ENCODE measurements around the gene PPP1R3F. TPM values are rescaled to one million over a fixed set of nuclear protein-coding genes. Genes with fewer than 3 reads are reported as not detected.

PPP1R3F gene
- total and polyA plus RNA-seq, 2 donors (not counting 1 experiment from before 2014, with no cell fraction given) = 3.7 to 10.2 TPM

DNA sequence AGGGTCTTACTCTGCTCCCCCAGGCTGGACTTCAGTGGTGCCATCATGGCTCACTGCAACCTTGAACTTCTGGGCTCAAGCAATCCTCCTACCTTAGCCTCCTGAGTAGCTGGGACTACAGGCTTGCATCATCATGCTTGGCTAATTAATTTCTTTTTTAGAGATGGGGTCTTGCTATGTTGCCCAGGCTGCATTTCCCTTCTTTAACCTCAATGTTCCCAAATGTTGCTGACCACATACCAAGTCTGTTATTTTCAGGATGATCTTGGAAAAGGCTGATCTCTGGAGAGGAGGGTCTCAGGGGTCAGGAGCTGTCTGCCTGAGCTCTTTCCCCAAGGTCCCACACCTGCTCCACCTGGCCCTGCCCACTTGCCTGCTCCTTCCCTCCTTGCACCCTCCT lies 49.5 kb upstream of the PPP1R3F start:
- H3K4me3 Mint-ChIP-seq = no peak overlapping the region
- H3K9me3 Mint-ChIP-seq (ENCODE audit: insufficient read depth) = no peaks in the 10 kb centered on the region
- no peak overlapping the region for H3K27ac ChIP-seq (ENCODE audit: low read length in 2 of 2)
- no peaks in the 10 kb centered on the region for H3K36me3 ChIP-seq (replicated peaks in 1 of 2; ENCODE audit: control extremely low read depth in 1 of 2, control insufficient read depth in 1 of 2, extremely low read depth in 1 of 2, insufficient read depth in 2 of 2, low read length in 1 of 2)
- H2AFZ ChIP-seq (ENCODE audit: insufficient read depth, low read depth, low read length, poor library complexity, severe bottlenecking) = no peak overlapping the region
- peaks cover 2% of the 10 kb centered on the region for H3K4me1 Mint-ChIP-seq
- CTCF ChIA-PET = no interaction called here
- no peaks in the 10 kb centered on the region for H3K9me3 ChIP-seq (ENCODE audit: control extremely low read depth in 1 of 3, control insufficient read depth in 2 of 3, insufficient read depth in 1 of 3, low read length in 2 of 3)
- H3K27me3 Mint-ChIP-seq = no peaks in the 10 kb centered on the region
- no peaks in the 10 kb centered on the region for H3K27me3 ChIP-seq (replicated peaks in 1 of 4; ENCODE audit: control extremely low read depth in 1 of 4, control insufficient read depth in 3 of 4, insufficient read depth in 4 of 4, low read length in 3 of 4)
- no peak overlapping the region for H3K27ac Mint-ChIP-seq
- intact Hi-C loops (cut with micrococcal nuclease) = no loop called here
- DNase-seq = no peak
- H4K20me1 ChIP-seq (ENCODE audit: control insufficient read depth, insufficient read depth, low read length, poor library complexity, severe bottlenecking) = no peaks in the 10 kb centered on the region
- H3K79me2 ChIP-seq (ENCODE audit: control insufficient read depth, insufficient read depth, low read length) = no peaks in the 10 kb centered on the region
- H3K4me1 ChIP-seq (ENCODE audit: control insufficient read depth in 2 of 2, insufficient read depth in 2 of 2, low read length in 2 of 2) = peaks cover 0 to 2% of the 10 kb centered on the region in 2 donors
- TF ChIP-seq, protein P1, sequence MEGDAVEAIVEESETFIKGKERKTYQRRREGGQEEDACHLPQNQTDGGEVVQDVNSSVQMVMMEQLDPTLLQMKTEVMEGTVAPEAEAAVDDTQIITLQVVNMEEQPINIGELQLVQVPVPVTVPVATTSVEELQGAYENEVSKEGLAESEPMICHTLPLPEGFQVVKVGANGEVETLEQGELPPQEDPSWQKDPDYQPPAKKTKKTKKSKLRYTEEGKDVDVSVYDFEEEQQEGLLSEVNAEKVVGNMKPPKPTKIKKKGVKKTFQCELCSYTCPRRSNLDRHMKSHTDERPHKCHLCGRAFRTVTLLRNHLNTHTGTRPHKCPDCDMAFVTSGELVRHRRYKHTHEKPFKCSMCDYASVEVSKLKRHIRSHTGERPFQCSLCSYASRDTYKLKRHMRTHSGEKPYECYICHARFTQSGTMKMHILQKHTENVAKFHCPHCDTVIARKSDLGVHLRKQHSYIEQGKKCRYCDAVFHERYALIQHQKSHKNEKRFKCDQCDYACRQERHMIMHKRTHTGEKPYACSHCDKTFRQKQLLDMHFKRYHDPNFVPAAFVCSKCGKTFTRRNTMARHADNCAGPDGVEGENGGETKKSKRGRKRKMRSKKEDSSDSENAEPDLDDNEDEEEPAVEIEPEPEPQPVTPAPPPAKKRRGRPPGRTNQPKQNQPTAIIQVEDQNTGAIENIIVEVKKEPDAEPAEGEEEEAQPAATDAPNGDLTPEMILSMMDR (IDR thresholded peaks at IDR 0.05) = no peak
- no peak for TF ChIP-seq EZH2 (IDR thresholded peaks at IDR 0.05; ENCODE audit: borderline replicate concordance, insufficient read depth, low read depth, low read length, poor library complexity, severe bottlenecking)
- no peak for ATAC-seq (ENCODE audit: low read depth)
- H3K9ac ChIP-seq (ENCODE audit: low read length) = no peak overlapping the region
- H3K4me2 ChIP-seq (replicated peaks; ENCODE audit: low read depth, low read length, poor library complexity, severe bottlenecking) = no peak overlapping the region
- POLR2A ChIA-PET = no interaction called here
- H3K4me3 ChIP-seq (ENCODE audit: control extremely low read depth in 1 of 5, extremely low read depth in 1 of 5, insufficient read depth in 1 of 5, low read depth in 2 of 5, low read length in 4 of 5) = no peak overlapping the region

DNA sequence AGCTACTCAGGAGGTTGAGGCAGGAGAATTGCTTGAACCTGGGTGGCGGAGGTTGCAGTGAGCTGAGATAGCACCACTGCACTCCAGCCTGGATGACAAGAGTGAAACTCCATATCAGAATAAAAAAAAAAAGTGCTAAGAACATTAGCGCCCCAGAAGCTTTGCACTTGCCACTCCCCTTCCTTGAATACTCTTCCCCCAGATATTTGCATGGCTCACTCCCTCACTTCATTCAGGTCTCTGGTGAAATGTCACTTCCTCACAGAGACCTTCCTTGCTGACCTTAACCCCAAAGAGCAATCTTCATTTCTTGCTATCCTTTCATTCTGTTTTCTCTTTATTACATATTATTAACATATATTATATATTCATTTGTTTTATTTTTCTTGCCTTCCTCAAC lies 47.7 kb upstream of the PPP1R3F start:
- no peaks in the 10 kb centered on the region for H3K36me3 ChIP-seq (replicated peaks in 1 of 2; ENCODE audit: control extremely low read depth in 1 of 2, control insufficient read depth in 1 of 2, extremely low read depth in 1 of 2, insufficient read depth in 2 of 2, low read length in 1 of 2)
- H3K4me2 ChIP-seq (replicated peaks; ENCODE audit: low read depth, low read length, poor library complexity, severe bottlenecking) = no peak overlapping the region
- no peaks in the 10 kb centered on the region for H3K79me2 ChIP-seq (ENCODE audit: control insufficient read depth, insufficient read depth, low read length)
- Mint-ChIP-seq H3K9me3 (ENCODE audit: insufficient read depth) (no peaks in the 10 kb centered on the region), H3K4me3 (no peak overlapping the region), H3K27me3 (no peaks in the 10 kb centered on the region), H3K27ac (no peak overlapping the region), H3K4me1 (peaks cover 2% of the 10 kb centered on the region)
- no peaks in the 10 kb centered on the region for H3K27me3 ChIP-seq (replicated peaks in 1 of 4; ENCODE audit: control extremely low read depth in 1 of 4, control insufficient read depth in 3 of 4, insufficient read depth in 4 of 4, low read length in 3 of 4)
- intact Hi-C loops (cut with micrococcal nuclease) = no loop called here
- no peak overlapping the region for H3K4me3 ChIP-seq (ENCODE audit: control extremely low read depth in 1 of 5, extremely low read depth in 1 of 5, insufficient read depth in 1 of 5, low read depth in 2 of 5, low read length in 4 of 5)
- H4K20me1 ChIP-seq (ENCODE audit: control insufficient read depth, insufficient read depth, low read length, poor library complexity, severe bottlenecking) = no peaks in the 10 kb centered on the region
- H3K9ac ChIP-seq (ENCODE audit: low read length) = no peak overlapping the region
- DNase-seq = no peak
- peaks cover 0 to 2% of the 10 kb centered on the region in 2 donors for H3K4me1 ChIP-seq (ENCODE audit: control insufficient read depth in 2 of 2, insufficient read depth in 2 of 2, low read length in 2 of 2)
- H2AFZ ChIP-seq (ENCODE audit: insufficient read depth, low read depth, low read length, poor library complexity, severe bottlenecking) = no peak overlapping the region
- CTCF ChIA-PET = no interaction called here
- TF ChIP-seq, protein P1 (IDR thresholded peaks at IDR 0.05) = no peak
- TF ChIP-seq EZH2 (IDR thresholded peaks at IDR 0.05; ENCODE audit: borderline replicate concordance, insufficient read depth, low read depth, low read length, poor library complexity, severe bottlenecking) = no peak
- 20% methylated on average over 1 of the region's 2 CpGs for WGBS (ENCODE audit: insufficient coverage)
- no peak overlapping the region for H3K27ac ChIP-seq (ENCODE audit: low read length in 2 of 2)
- no peak for ATAC-seq (ENCODE audit: low read depth)
- POLR2A ChIA-PET = no interaction called here
- no peaks in the 10 kb centered on the region for H3K9me3 ChIP-seq (ENCODE audit: control extremely low read depth in 1 of 3, control insufficient read depth in 2 of 3, insufficient read depth in 1 of 3, low read length in 2 of 3)

Measured in B cell (primary cell).